ENCODE measurements around the gene EML4.
"Not testable (repeated sequence)": the region's sequence is repeated elsewhere in the genome, so short reads cannot be mapped to it uniquely, and the experiment has no call there.

EML4 gene

GRCh38 chr2:42169100-42169873 is at the start of gene EML4:
TSS of gene EML4 (plus strand) at chr2:42169353. CDS start at chr2:42169612, 259 bp downstream.
- DNase-seq = peak; percentile 81

GRCh38 chr2:42123426-42123825 is 45.7 kb upstream of the EML4 start:
- no peak for DNase-seq

- DNase-seq = no peak
Observed at GRCh38 chr2:42124011-42124785, 45.0 kb upstream of the EML4 start.

- DNase-seq = no peak
Observed at GRCh38 chr2:42125841-42126594, 43.1 kb upstream of the EML4 start.

- not testable (repeated sequence) for DNase-seq
Observed at GRCh38 chr2:42126873-42127272, 42.3 kb upstream of the EML4 start.

GRCh38 chr2:42127425-42128424 is 41.4 kb upstream of the EML4 start:
- DNase-seq = no peak

GRCh38 chr2:42128721-42129486 is 40.2 kb upstream of the EML4 start:
- no peak for DNase-seq

GRCh38 chr2:42129487-42129852 is 39.7 kb upstream of the EML4 start:
- no peak for DNase-seq

- no peak for DNase-seq
Observed at GRCh38 chr2:42129947-42130346, 39.2 kb upstream of the EML4 start.

- DNase-seq = not testable (repeated sequence)
Observed at GRCh38 chr2:42130858-42131257, 38.3 kb upstream of the EML4 start.

GRCh38 chr2:42132191-42132965 is 36.8 kb upstream of the EML4 start:
- no peak for DNase-seq

- peak; percentile 86 for DNase-seq
Observed at GRCh38 chr2:42132966-42133641, 36.0 kb upstream of the EML4 start.

GRCh38 chr2:42133771-42134195 is 35.4 kb upstream of the EML4 start:
- no peak for DNase-seq

GRCh38 chr2:42134401-42134932 is 34.7 kb upstream of the EML4 start:
- not testable (repeated sequence) for DNase-seq

- DNase-seq = no peak
Observed at GRCh38 chr2:42135381-42136312, 33.5 kb upstream of the EML4 start.

- DNase-seq = no peak
Observed at GRCh38 chr2:42136782-42137124, 32.4 kb upstream of the EML4 start.

GRCh38 chr2:42137125-42137841 is 31.9 kb upstream of the EML4 start:
- no peak for DNase-seq
